ENCODE measurements around the gene MAPRE2. TPM values are rescaled to one million over a fixed set of nuclear protein-coding genes. Genes with fewer than 3 reads are reported as not detected.

MAPRE2 gene
- polyA plus RNA-seq, 1 donor from 2014 or later = 58.9 TPM

DNA sequence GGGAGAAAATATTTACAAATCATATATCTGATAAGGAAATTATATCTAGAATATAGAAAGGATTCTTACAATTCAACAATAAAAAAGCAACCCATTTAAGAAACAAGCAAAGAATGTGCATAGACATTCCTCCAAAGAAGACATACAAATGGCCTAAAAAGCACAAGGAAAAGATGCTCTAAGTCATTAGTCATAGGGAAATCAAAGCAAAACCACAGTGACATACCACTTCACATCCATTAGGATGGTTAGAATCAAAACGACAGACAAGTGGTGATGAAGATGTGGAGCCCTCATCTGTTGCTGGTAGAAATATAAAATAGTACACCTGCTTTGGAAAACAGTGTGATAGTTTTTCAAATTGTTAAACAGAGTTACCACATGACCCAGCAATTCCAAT is 48.2 kb downstream of the MAPRE2 start:
- Histone ChIP-seq H3K9me2 (ENCODE audit: insufficient read depth, low read length) (no peaks in the 10 kb centered on the region), H3F3A (ENCODE audit: insufficient read depth, low read length, poor library complexity, severe bottlenecking) (no peaks in the 10 kb centered on the region)

DNA sequence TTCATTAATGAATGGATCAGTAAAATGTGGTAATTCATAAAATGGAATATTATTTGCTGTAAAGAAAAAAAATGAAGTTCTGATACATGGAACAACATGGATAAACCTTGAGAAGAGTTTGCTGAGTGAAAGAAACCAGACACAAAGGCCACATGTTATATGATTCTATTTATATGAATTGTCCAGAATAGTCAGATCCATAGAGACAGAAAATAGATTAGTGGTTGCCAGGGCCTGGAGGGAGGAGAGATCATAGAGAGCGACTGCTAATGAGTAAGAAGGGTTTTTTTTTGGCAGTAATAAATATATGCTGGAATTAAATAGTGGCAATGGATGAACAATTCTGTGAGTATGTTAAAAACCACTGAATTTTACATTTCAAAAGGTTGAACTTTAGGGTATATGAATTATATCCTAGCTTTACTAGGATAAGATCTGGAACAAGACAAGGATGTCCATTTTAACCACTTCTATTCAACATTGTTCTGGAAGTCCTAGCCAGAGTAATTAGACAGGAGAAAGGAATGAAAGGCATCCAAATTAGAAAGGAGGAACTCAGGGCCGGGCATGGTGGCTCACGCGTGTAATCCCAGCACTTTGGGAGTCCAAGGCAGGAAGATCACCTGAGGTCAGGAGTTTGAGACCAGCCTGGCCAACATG is 48.8 kb downstream of the MAPRE2 start:
- H3K9ac ChIP-seq (ENCODE audit: low read length) = no peak overlapping the region
- no peaks in the 10 kb centered on the region for H3F3A ChIP-seq (ENCODE audit: insufficient read depth, low read length, poor library complexity, severe bottlenecking)
- H3K79me2 ChIP-seq (replicated peaks; ENCODE audit: insufficient read depth, low read length) = no peaks in the 10 kb centered on the region
- no peak overlapping the region for H2AFZ ChIP-seq (ENCODE audit: low read depth, low read length)
- H3K27me3 ChIP-seq (ENCODE audit: insufficient read depth, low read depth, low read length) = no peaks in the 10 kb centered on the region
- H4K20me1 ChIP-seq (ENCODE audit: insufficient read depth) = no peaks in the 10 kb centered on the region
- no peak overlapping the region for H3K4me3 ChIP-seq (ENCODE audit: low read length)
- H3K36me3 ChIP-seq (ENCODE audit: insufficient read depth, low read length) = peaks cover 3% of the 10 kb centered on the region
- TF ChIP-seq, protein P1, sequence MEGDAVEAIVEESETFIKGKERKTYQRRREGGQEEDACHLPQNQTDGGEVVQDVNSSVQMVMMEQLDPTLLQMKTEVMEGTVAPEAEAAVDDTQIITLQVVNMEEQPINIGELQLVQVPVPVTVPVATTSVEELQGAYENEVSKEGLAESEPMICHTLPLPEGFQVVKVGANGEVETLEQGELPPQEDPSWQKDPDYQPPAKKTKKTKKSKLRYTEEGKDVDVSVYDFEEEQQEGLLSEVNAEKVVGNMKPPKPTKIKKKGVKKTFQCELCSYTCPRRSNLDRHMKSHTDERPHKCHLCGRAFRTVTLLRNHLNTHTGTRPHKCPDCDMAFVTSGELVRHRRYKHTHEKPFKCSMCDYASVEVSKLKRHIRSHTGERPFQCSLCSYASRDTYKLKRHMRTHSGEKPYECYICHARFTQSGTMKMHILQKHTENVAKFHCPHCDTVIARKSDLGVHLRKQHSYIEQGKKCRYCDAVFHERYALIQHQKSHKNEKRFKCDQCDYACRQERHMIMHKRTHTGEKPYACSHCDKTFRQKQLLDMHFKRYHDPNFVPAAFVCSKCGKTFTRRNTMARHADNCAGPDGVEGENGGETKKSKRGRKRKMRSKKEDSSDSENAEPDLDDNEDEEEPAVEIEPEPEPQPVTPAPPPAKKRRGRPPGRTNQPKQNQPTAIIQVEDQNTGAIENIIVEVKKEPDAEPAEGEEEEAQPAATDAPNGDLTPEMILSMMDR (IDR thresholded peaks at IDR 0.05; ENCODE audit: poor library complexity, severe bottlenecking) = no peak
- TF ChIP-seq, protein P2, sequence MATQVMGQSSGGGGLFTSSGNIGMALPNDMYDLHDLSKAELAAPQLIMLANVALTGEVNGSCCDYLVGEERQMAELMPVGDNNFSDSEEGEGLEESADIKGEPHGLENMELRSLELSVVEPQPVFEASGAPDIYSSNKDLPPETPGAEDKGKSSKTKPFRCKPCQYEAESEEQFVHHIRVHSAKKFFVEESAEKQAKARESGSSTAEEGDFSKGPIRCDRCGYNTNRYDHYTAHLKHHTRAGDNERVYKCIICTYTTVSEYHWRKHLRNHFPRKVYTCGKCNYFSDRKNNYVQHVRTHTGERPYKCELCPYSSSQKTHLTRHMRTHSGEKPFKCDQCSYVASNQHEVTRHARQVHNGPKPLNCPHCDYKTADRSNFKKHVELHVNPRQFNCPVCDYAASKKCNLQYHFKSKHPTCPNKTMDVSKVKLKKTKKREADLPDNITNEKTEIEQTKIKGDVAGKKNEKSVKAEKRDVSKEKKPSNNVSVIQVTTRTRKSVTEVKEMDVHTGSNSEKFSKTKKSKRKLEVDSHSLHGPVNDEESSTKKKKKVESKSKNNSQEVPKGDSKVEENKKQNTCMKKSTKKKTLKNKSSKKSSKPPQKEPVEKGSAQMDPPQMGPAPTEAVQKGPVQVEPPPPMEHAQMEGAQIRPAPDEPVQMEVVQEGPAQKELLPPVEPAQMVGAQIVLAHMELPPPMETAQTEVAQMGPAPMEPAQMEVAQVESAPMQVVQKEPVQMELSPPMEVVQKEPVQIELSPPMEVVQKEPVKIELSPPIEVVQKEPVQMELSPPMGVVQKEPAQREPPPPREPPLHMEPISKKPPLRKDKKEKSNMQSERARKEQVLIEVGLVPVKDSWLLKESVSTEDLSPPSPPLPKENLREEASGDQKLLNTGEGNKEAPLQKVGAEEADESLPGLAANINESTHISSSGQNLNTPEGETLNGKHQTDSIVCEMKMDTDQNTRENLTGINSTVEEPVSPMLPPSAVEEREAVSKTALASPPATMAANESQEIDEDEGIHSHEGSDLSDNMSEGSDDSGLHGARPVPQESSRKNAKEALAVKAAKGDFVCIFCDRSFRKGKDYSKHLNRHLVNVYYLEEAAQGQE (IDR thresholded peaks at IDR 0.05; ENCODE audit: borderline replicate concordance) = no peak
- TF ChIP-seq POLR2AphosphoS5 (IDR thresholded peaks at IDR 0.05) = no peak
- no peak for TF ChIP-seq EP300 (conservative IDR thresholded peaks at IDR 0.05; ENCODE audit: poor library complexity, severe bottlenecking)
- TF ChIP-seq TAF1 (IDR thresholded peaks at IDR 0.05; ENCODE audit: low read depth) = no peak
- TF ChIP-seq MXI1 (conservative IDR thresholded peaks at IDR 0.05; ENCODE audit: poor library complexity, severe bottlenecking) = no peak
- no peak for TF ChIP-seq SMC3 (conservative IDR thresholded peaks at IDR 0.05; ENCODE audit: poor library complexity)
- no peak for TF ChIP-seq EZH2 (IDR thresholded peaks at IDR 0.05; ENCODE audit: borderline replicate concordance, insufficient read depth, low read length, poor library complexity, severe bottlenecking)
- TF ChIP-seq RAD21 (conservative IDR thresholded peaks at IDR 0.05) = no peak
- no peak overlapping the region for H3K27ac ChIP-seq (ENCODE audit: low read length)
- H3K9me2 ChIP-seq (ENCODE audit: insufficient read depth, low read length) = no peaks in the 10 kb centered on the region
- H3K4me2 ChIP-seq (ENCODE audit: low read length) = no peak overlapping the region
- no peaks in the 10 kb centered on the region for H3K9me3 ChIP-seq (ENCODE audit: low read length)

More for the DNA sequence above, 48.2 kb downstream of the MAPRE2 start:
- H3K27me3 ChIP-seq (ENCODE audit: insufficient read depth, low read depth, low read length) = no peaks in the 10 kb centered on the region
- no peaks in the 10 kb centered on the region for H3K9me3 ChIP-seq (ENCODE audit: low read length)
- peaks cover 2% of the 10 kb centered on the region for H4K20me1 ChIP-seq (ENCODE audit: insufficient read depth)
- TF ChIP-seq TAF1 (IDR thresholded peaks at IDR 0.05; ENCODE audit: low read depth) (no peak), MXI1 (conservative IDR thresholded peaks at IDR 0.05; ENCODE audit: poor library complexity, severe bottlenecking) (no peak), SMC3 (conservative IDR thresholded peaks at IDR 0.05; ENCODE audit: poor library complexity) (no peak), EP300 (conservative IDR thresholded peaks at IDR 0.05; ENCODE audit: poor library complexity, severe bottlenecking) (no peak)
- TF ChIP-seq, protein P1 (IDR thresholded peaks at IDR 0.05; ENCODE audit: poor library complexity, severe bottlenecking) = no peak
- H3K4me3 ChIP-seq (ENCODE audit: low read length) = no peak overlapping the region
- no peak overlapping the region for H3K27ac ChIP-seq (ENCODE audit: low read length)
- H3K4me2 ChIP-seq (ENCODE audit: low read length) = no peak overlapping the region
- no peak overlapping the region for H3K9ac ChIP-seq (ENCODE audit: low read length)
- no peaks in the 10 kb centered on the region for H3K79me2 ChIP-seq (replicated peaks; ENCODE audit: insufficient read depth, low read length)
- H2AFZ ChIP-seq (ENCODE audit: low read depth, low read length) = no peak overlapping the region
- peaks cover 3% of the 10 kb centered on the region for H3K36me3 ChIP-seq (ENCODE audit: insufficient read depth, low read length)
